Vagina (tissue), 2 donors: ENCODE measurements around the gene DZANK1.

Experiments
- POLR2AphosphoS5 ChIP-seq, 2 donors: sonication (generic); formaldehyde crosslinking; IDR thresholded peaks; one replicate each; pipeline ENCODE4 v1.9.0; 2017; ENCODE audit warnings: antibody characterized with exemption in 2 of 2, mild to moderate bottlenecking in 2 of 2, low read depth in 1 of 2; ENCODE audit not compliant: insufficient read depth in 1 of 2
- TF ChIP-seq, protein P1 (sequence below), 3 experiments: fragments of 450-650 bp in 2 of 3; fragments of 200-600 bp in 1 of 3; sonication (generic) in 1 of 3; IDR thresholded peaks; one replicate each; pipeline ENCODE4 v1.5.1; 2017 to 2019; ENCODE audit warnings: antibody characterized with exemption in 3 of 3, mild to moderate bottlenecking in 2 of 3, moderate library complexity in 2 of 3

DNA sequence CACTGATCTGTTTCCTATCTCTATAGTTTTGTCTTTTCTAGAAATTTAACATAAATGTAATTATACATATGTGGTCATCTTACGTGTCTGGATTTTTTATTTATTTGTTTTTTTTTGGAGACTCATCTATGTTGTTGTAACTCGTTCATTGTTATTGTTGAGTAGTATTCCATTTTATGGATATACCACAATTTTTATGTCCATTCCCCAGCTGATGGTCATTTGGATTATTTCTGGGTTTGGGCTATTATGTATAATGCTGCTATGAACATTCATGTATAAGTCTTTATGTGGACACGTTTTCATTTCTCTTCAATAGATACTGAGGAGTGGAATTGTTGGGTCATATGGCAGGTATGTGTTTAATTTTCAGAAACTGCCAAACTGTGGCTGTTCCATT lies 10.2 kb downstream of the DZANK1 start:
- TF ChIP-seq, protein P1, sequence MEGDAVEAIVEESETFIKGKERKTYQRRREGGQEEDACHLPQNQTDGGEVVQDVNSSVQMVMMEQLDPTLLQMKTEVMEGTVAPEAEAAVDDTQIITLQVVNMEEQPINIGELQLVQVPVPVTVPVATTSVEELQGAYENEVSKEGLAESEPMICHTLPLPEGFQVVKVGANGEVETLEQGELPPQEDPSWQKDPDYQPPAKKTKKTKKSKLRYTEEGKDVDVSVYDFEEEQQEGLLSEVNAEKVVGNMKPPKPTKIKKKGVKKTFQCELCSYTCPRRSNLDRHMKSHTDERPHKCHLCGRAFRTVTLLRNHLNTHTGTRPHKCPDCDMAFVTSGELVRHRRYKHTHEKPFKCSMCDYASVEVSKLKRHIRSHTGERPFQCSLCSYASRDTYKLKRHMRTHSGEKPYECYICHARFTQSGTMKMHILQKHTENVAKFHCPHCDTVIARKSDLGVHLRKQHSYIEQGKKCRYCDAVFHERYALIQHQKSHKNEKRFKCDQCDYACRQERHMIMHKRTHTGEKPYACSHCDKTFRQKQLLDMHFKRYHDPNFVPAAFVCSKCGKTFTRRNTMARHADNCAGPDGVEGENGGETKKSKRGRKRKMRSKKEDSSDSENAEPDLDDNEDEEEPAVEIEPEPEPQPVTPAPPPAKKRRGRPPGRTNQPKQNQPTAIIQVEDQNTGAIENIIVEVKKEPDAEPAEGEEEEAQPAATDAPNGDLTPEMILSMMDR (IDR thresholded peaks at IDR 0.05), result no peak
- TF ChIP-seq POLR2AphosphoS5 (IDR thresholded peaks at IDR 0.05; ENCODE audit: insufficient read depth in 1 of 2, low read depth in 1 of 2), result no peak
